H9 (cell line): ENCODE measurements around the gene CFDP1. TPM values are rescaled to one million over a fixed set of nuclear protein-coding genes. Genes with fewer than 3 reads are reported as not detected.

Experiments
- DNase-seq: peaks from one replicate; pipeline ENCODE4 v3.0.0-alpha.2; 2017
- H2AFZ ChIP-seq: one replicate; pipeline ENCODE4 v1.6.1; 2013; ENCODE audit warnings: mild to moderate bottlenecking, low read length, control low read depth, moderate library complexity
- H2AK5ac ChIP-seq: 2 replicates; pipeline ENCODE4 v1.6.1; 2013; ENCODE audit warnings: low read length, control low read depth, mixed read lengths; ENCODE audit not compliant: insufficient read length
- H2BK120ac ChIP-seq: one replicate; pipeline ENCODE4 v1.6.1; 2013; ENCODE audit warnings: low read depth, mild to moderate bottlenecking, low read length, control low read depth, inconsistent platforms; ENCODE audit not compliant: poor library complexity, severe bottlenecking
- H2BK12ac ChIP-seq: 2 replicates; pipeline ENCODE4 v1.6.1; 2013; ENCODE audit warnings: low read length, control low read depth, mixed read lengths, low read depth; ENCODE audit not compliant: insufficient read length
- H2BK15ac ChIP-seq: 2 replicates; pipeline ENCODE4 v1.6.1; 2013; ENCODE audit warnings: low read depth, low read length, control low read depth
- H2BK20ac ChIP-seq: one replicate; pipeline ENCODE4 v1.6.1; 2013; ENCODE audit warnings: low read depth, mild to moderate bottlenecking, low read length, control low read depth, inconsistent platforms; ENCODE audit not compliant: poor library complexity, severe bottlenecking
- H2BK5ac ChIP-seq: 2 replicates; pipeline ENCODE4 v1.6.1; 2013; ENCODE audit warnings: low read length, control low read depth, mixed read lengths; ENCODE audit not compliant: insufficient read length
- H3K14ac ChIP-seq: 2 replicates; pipeline ENCODE4 v1.6.1; 2013; ENCODE audit warnings: low read length, control low read depth; ENCODE audit not compliant: insufficient read depth
- H3K18ac ChIP-seq: 2 replicates; pipeline ENCODE4 v1.6.1; 2013; ENCODE audit warnings: low read depth, mild to moderate bottlenecking, mixed read lengths, low read length, control low read depth; ENCODE audit not compliant: insufficient read length
- H3K23ac ChIP-seq: 2 replicates; pipeline ENCODE4 v1.6.1; 2013; ENCODE audit warnings: low read length, control low read depth, mixed read lengths, low read depth; ENCODE audit not compliant: insufficient read length
- H3K23me2 ChIP-seq: 2 replicates; pipeline ENCODE4 v1.6.1; 2013; ENCODE audit warnings: low read depth, mild to moderate bottlenecking, mixed read lengths, low read length, control low read depth; ENCODE audit not compliant: insufficient read length, poor library complexity, severe bottlenecking
- H3K27ac ChIP-seq: 2 replicates; pipeline ENCODE4 v1.5.1; 2013; ENCODE audit warnings: low read length, control low read depth, mixed read lengths, low read depth; ENCODE audit not compliant: insufficient read length
- H3K27me3 ChIP-seq: 2 replicates; pipeline ENCODE4 v1.6.1; 2013; ENCODE audit warnings: low read length, control low read depth, inconsistent platforms; ENCODE audit not compliant: insufficient read depth
- H3K4ac ChIP-seq: 2 replicates; pipeline ENCODE4 v1.6.1; 2013; ENCODE audit warnings: low read depth, mild to moderate bottlenecking, control low read depth, inconsistent platforms, low read length, moderate library complexity
- H3K4me1 ChIP-seq: 2 replicates; pipeline ENCODE4 v1.6.1; 2013; ENCODE audit warnings: low read length, control low read depth, inconsistent platforms; ENCODE audit not compliant: insufficient read depth
- H3K4me2 ChIP-seq: 2 replicates; pipeline ENCODE4 v1.6.1; 2013; ENCODE audit warnings: low read length, control low read depth, mixed read lengths; ENCODE audit not compliant: insufficient read length, insufficient read depth
- H3K56ac ChIP-seq: 2 replicates; pipeline ENCODE4 v1.6.1; 2013; ENCODE audit warnings: low read depth, mild to moderate bottlenecking, mixed read lengths, low read length, control low read depth; ENCODE audit not compliant: insufficient read length
- H3K79me1 ChIP-seq: 2 replicates; pipeline ENCODE4 v1.6.1; 2013; ENCODE audit warnings: low read depth, mild to moderate bottlenecking, moderate library complexity, low read length, control low read depth, inconsistent platforms; ENCODE audit not compliant: insufficient read depth, poor library complexity, severe bottlenecking
- H3K79me2 ChIP-seq: 2 replicates; pipeline ENCODE4 v1.6.1; 2013; ENCODE audit warnings: low read length, control low read depth, inconsistent platforms; ENCODE audit not compliant: insufficient read depth
- H3K9ac ChIP-seq: 2 replicates; pipeline ENCODE4 v1.6.1; 2013; ENCODE audit warnings: low read length, control low read depth, mixed read lengths; ENCODE audit not compliant: insufficient read length; ENCODE audit errors: extremely low read depth
- H3K9me3 ChIP-seq: one replicate; pipeline ENCODE4 v1.6.1; 2013; ENCODE audit warnings: low read depth, low read length, inconsistent platforms; ENCODE audit not compliant: control insufficient read depth
- H3T11ph ChIP-seq: one replicate; pipeline ENCODE4 v1.6.1; 2013; ENCODE audit warnings: mild to moderate bottlenecking, low read length, control low read depth, inconsistent platforms
- H4K20me1 ChIP-seq: one replicate; pipeline ENCODE4 v1.6.1; 2013; ENCODE audit not compliant: control insufficient read depth, insufficient read length, insufficient read depth
- H4K5ac ChIP-seq: 2 replicates; pipeline ENCODE4 v1.6.1; 2013; ENCODE audit warnings: low read depth, mild to moderate bottlenecking, mixed read lengths, low read length, control low read depth; ENCODE audit not compliant: insufficient read length
- H4K8ac ChIP-seq: replicated peaks from 2 replicates; pipeline ENCODE4 v1.6.1; 2013; ENCODE audit warnings: low read length, control low read depth, mixed read lengths, low read depth; ENCODE audit not compliant: insufficient read length
- H4K91ac ChIP-seq: 2 replicates; pipeline ENCODE4 v1.6.1; 2013; ENCODE audit warnings: low read depth, mild to moderate bottlenecking, moderate library complexity, mixed read lengths, low read length, control low read depth; ENCODE audit not compliant: insufficient read length
- H3K27ac Mint-ChIP-seq, 3 experiments: 2 replicates in 2 of 3; 3 replicates in 1 of 3; pipeline ENCODE4 v1.8.0; 2020 to 2021; ENCODE audit warnings: mixed read lengths in 3 of 3, mild to moderate bottlenecking in 1 of 3, moderate library complexity in 1 of 3
- H3K27me3 Mint-ChIP-seq: 2 replicates; pipeline ENCODE4 v1.8.0; 2021; ENCODE audit warnings: low read depth, mild to moderate bottlenecking, moderate library complexity, mixed read lengths
- H3K36me3 Mint-ChIP-seq, 3 experiments: 2 replicates in 2 of 3; 3 replicates in 1 of 3; pipeline ENCODE4 v1.8.0; 2020 to 2021; ENCODE audit warnings: low read depth in 3 of 3, mixed read lengths in 3 of 3; ENCODE audit not compliant: insufficient read depth in 1 of 3
- H3K4me1 Mint-ChIP-seq, 2 experiments: 2 replicates each; pipeline ENCODE4 v1.8.0; 2020; ENCODE audit warnings: mixed read lengths in 2 of 2
- H3K4me3 Mint-ChIP-seq, 2 experiments: 2 replicates in 1 of 2; 3 replicates in 1 of 2; pipeline ENCODE4 v1.8.0; 2020 to 2021; ENCODE audit warnings: mild to moderate bottlenecking in 2 of 2, mixed read lengths in 2 of 2, moderate library complexity in 1 of 2
- H3K9me3 Mint-ChIP-seq, 2 experiments: 2 replicates in 1 of 2; 3 replicates in 1 of 2; pipeline ENCODE4 v1.8.0; 2020; ENCODE audit warnings: mild to moderate bottlenecking in 2 of 2, mixed read lengths in 2 of 2, moderate library complexity in 1 of 2
- CTCF ChIP-seq: fragments of 200-600 bp; sonication (generic); conservative IDR thresholded peaks from 3 replicates; pipeline ENCODE4 v1.8.0; 2021; ENCODE audit warnings: antibody characterized with exemption, mild to moderate bottlenecking
- WGBS: extraction: QIAGEN DNeasy Blood & Tissue Kit; methylation state at CpG from one replicate; pipeline ENCODE4 v1.1.7; 2013; ENCODE audit warnings: missing lambda C conversion rate, low lambda C conversion rate, mixed read lengths; ENCODE audit not compliant: insufficient read length; ENCODE audit errors: extremely low coverage; 5-methylcytosine and 5-hydroxymethylcytosine counted together
- total RNA-seq: library from RNA; stranded (reverse); gene quantifications from 2 replicates; pipeline ENCODE4 v1.2.1, GENCODE V29; 2021

Gene CFDP1
- total RNA-seq, 1 experiment from 2014 or later = 89.2 TPM

GRCh38 chr16:75306099-75306762 lies 127.1 kb downstream of the CFDP1 start:
- Histone ChIP-seq H3K27ac (no peak overlapping the region), H3T11ph (no peak overlapping the region), H3K18ac (no peak overlapping the region), H3K4me1 (no peaks in the 10 kb centered on the region), H3K23me2 (no peaks in the 10 kb centered on the region), H3K56ac (no peak overlapping the region), H4K5ac (no peak overlapping the region), H2BK5ac (no peak overlapping the region), H3K23ac (peak overlapping the region; percentile 28), H3K4ac (no peak overlapping the region), H3K79me2 (no peaks in the 10 kb centered on the region), H4K20me1 (no peaks in the 10 kb centered on the region), H3K79me1 (no peaks in the 10 kb centered on the region), H3K14ac (no peak overlapping the region), H2AFZ (no peak overlapping the region), H2BK120ac (no peak overlapping the region), H2AK5ac (no peak overlapping the region), H2BK12ac (no peak overlapping the region), H3K4me2 (no peak overlapping the region), H3K9ac (no peak overlapping the region), H3K9me3 (no peaks in the 10 kb centered on the region), H2BK20ac (no peak overlapping the region), H4K91ac (no peak overlapping the region), H2BK15ac (no peak overlapping the region), H4K8ac (no peak overlapping the region), H3K27me3 (no peaks in the 10 kb centered on the region)
- no peaks in the 10 kb centered on the region for H3K9me3 Mint-ChIP-seq
- peaks cover 12 to 38% (median 33%) of the 10 kb centered on the region in 3 experiments for H3K36me3 Mint-ChIP-seq
- H3K27ac Mint-ChIP-seq = no peak overlapping the region; a peak in 1 of 7 replicates
- peaks cover 4 to 9% of the 10 kb centered on the region in 2 experiments; a peak in 2 of 4 replicates for H3K4me1 Mint-ChIP-seq
- no peaks in the 10 kb centered on the region for H3K27me3 Mint-ChIP-seq
- H3K4me3 Mint-ChIP-seq = no peak overlapping the region
- no peak for DNase-seq
- TF ChIP-seq CTCF = no peak
- no CpG with 5 or more reads among the region's 9 CpGs for WGBS
